GM18502 (cell line): ENCODE data around the gene TBC1D22A.

ENCODE experiments used
- ATAC-seq: cut with Tn5 transposase; IDR thresholded peaks from one replicate; pipeline ENCODE4 v1.9.1; 2021; ENCODE audit warnings: mild to moderate bottlenecking; ENCODE audit not compliant: unreplicated experiment, poor library complexity

The TBC1D22A gene

GRCh38 chr22:47149976-47150375 is 387.5 kb downstream of the TBC1D22A start:
- no peak for ATAC-seq

GRCh38 chr22:47150426-47150825 is 388.0 kb downstream of the TBC1D22A start:
- no peak for ATAC-seq

GRCh38 chr22:47151064-47151463 is 388.6 kb downstream of the TBC1D22A start:
- ATAC-seq: no peak

GRCh38 chr22:47151490-47151889 is 389.0 kb downstream of the TBC1D22A start:
- ATAC-seq: no peak

- no peak for ATAC-seq
Observed at GRCh38 chr22:47152236-47152635, 389.8 kb downstream of the TBC1D22A start.

GRCh38 chr22:47152938-47153337 is 390.5 kb downstream of the TBC1D22A start:
- no peak for ATAC-seq

GRCh38 chr22:47153854-47154525 is 391.5 kb downstream of the TBC1D22A start:
- ATAC-seq: no peak

- ATAC-seq: no peak
Observed at GRCh38 chr22:47154621-47155081, 392.2 kb downstream of the TBC1D22A start.

GRCh38 chr22:47155131-47155885 is 392.9 kb downstream of the TBC1D22A start:
- ATAC-seq: no peak

GRCh38 chr22:47155912-47156311 is 393.5 kb downstream of the TBC1D22A start:
- no peak for ATAC-seq

- ATAC-seq: no peak
Observed at GRCh38 chr22:47156352-47157092, 394.1 kb downstream of the TBC1D22A start.

GRCh38 chr22:47157093-47157420 is 394.6 kb downstream of the TBC1D22A start:
- ATAC-seq: no peak

- ATAC-seq: no peak
Observed at GRCh38 chr22:47157486-47158270, 395.2 kb downstream of the TBC1D22A start.

GRCh38 chr22:47158457-47158856 is 396.0 kb downstream of the TBC1D22A start:
- no peak for ATAC-seq

- ATAC-seq: no peak
Observed at GRCh38 chr22:47159592-47159991, 397.1 kb downstream of the TBC1D22A start.

- ATAC-seq: no peak
Observed at GRCh38 chr22:47160141-47160541, 397.7 kb downstream of the TBC1D22A start.

- ATAC-seq: no peak
Observed at GRCh38 chr22:47160781-47161520, 398.5 kb downstream of the TBC1D22A start.

- ATAC-seq: no peak
Observed at GRCh38 chr22:47161631-47162030, 399.2 kb downstream of the TBC1D22A start.

GRCh38 chr22:47162865-47163264 is 400.4 kb downstream of the TBC1D22A start:
- no peak for ATAC-seq

- no peak for ATAC-seq
Observed at GRCh38 chr22:47163481-47163855, 401.0 kb downstream of the TBC1D22A start.
